GM21423 (cell line): Measurements from ENCODE around the gene GIGYF2.

Experiments
- ATAC-seq: cut with Tn5 transposase; IDR thresholded peaks from one replicate; pipeline ENCODE4 v1.9.1; 2021; ENCODE audit warnings: mild to moderate bottlenecking, moderate library complexity; ENCODE audit not compliant: unreplicated experiment

GIGYF2 gene

GRCh38 chr2:232876161-232876977, 179.2 kb downstream of the GIGYF2 start:
- no peak for ATAC-seq

GRCh38 chr2:232876978-232877441, 179.9 kb downstream of the GIGYF2 start:
- no peak for ATAC-seq

GRCh38 chr2:232877940-232878511, 180.9 kb downstream of the GIGYF2 start:
- no peak for ATAC-seq

GRCh38 chr2:232878855-232879617, 181.9 kb downstream of the GIGYF2 start:
- ATAC-seq: no peak

- no peak for ATAC-seq
Observed at GRCh38 chr2:232879618-232880494, 182.7 kb downstream of the GIGYF2 start.

- ATAC-seq: no peak
Observed at GRCh38 chr2:232880764-232881351, 183.7 kb downstream of the GIGYF2 start.

- no peak for ATAC-seq
Observed at GRCh38 chr2:232882085-232882484, 185.0 kb downstream of the GIGYF2 start.

GRCh38 chr2:232882505-232883115, 185.5 kb downstream of the GIGYF2 start:
- no peak for ATAC-seq

GRCh38 chr2:232883116-232883721, 186.1 kb downstream of the GIGYF2 start:
- no peak for ATAC-seq

- no peak for ATAC-seq
Observed at GRCh38 chr2:232884001-232884421, 186.9 kb downstream of the GIGYF2 start.

- no peak for ATAC-seq
Observed at GRCh38 chr2:232884549-232885263, 187.6 kb downstream of the GIGYF2 start.

GRCh38 chr2:232885264-232885961, 188.3 kb downstream of the GIGYF2 start:
- ATAC-seq: no peak

- ATAC-seq: no peak
Observed at GRCh38 chr2:232886176-232886575, 189.0 kb downstream of the GIGYF2 start.

- no peak for ATAC-seq
Observed at GRCh38 chr2:232886632-232887031, 189.5 kb downstream of the GIGYF2 start.

- no peak for ATAC-seq
Observed at GRCh38 chr2:232887171-232887850, 190.2 kb downstream of the GIGYF2 start.

- ATAC-seq: no peak
Observed at GRCh38 chr2:232888099-232888836, 191.1 kb downstream of the GIGYF2 start.
